BLaER1 (cell line): ENCODE data around the gene TSHR.

Source experiments
- H3K27ac ChIP-seq: shearing (Covaris generic); formaldehyde crosslinking; 2 replicates; pipeline ENCODE4 v1.8.1; 2022
- H3K27me3 ChIP-seq: shearing (Covaris generic); formaldehyde crosslinking; 2 replicates; pipeline ENCODE4 v1.8.1; 2022
- H3K36me3 ChIP-seq: shearing (Covaris generic); formaldehyde crosslinking; 2 replicates; pipeline ENCODE4 v1.8.1; 2022
- H3K4me1 ChIP-seq: shearing (Covaris generic); formaldehyde crosslinking; 2 replicates; pipeline ENCODE4 v1.8.1; 2022
- H3K4me2 ChIP-seq: shearing (Covaris generic); formaldehyde crosslinking; 2 replicates; pipeline ENCODE4 v1.8.1; 2022
- H3K4me3 ChIP-seq: shearing (Covaris generic); formaldehyde crosslinking; 2 replicates; pipeline ENCODE4 v1.8.1; 2022
- H3K9ac ChIP-seq: shearing (Covaris generic); formaldehyde crosslinking; 2 replicates; pipeline ENCODE4 v1.8.1; 2022
- H3K9me3 ChIP-seq: shearing (Covaris generic); formaldehyde crosslinking; 2 replicates; pipeline ENCODE4 v1.8.1; 2022
- H4K20me1 ChIP-seq: shearing (Covaris generic); formaldehyde crosslinking; 2 replicates; pipeline ENCODE4 v1.8.1; 2022
- Cebpa-rat ChIP-seq: shearing (Covaris generic); IDR thresholded peaks from 2 replicates; pipeline ENCODE4 v1.8.1; 2022

Gene TSHR

DNA sequence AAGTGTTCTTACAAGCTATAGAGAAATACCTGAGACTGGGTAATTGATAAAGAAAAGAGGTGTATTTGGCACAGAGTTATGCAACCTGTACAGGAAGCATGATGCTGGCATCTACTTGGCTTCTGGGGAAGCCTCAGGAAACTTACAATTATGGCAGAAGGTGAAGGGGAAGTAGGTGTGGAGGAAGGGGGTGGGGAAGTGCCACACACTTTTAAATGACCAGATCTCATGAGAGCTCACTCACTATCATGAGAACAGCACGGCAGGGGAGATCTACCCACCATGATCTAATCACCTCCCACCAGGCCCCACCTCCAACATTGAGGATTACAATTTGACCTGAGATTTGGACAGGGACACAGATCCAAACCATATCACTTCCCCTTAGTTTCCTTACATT is 32.8 kb downstream of the TSHR start:
- no peaks in the 10 kb centered on the region for H3K9me3 ChIP-seq
- no peak overlapping the region for H3K27ac ChIP-seq
- no peak overlapping the region for H3K9ac ChIP-seq
- H3K27me3 ChIP-seq = no peaks in the 10 kb centered on the region
- no peaks in the 10 kb centered on the region for H3K36me3 ChIP-seq
- H3K4me1 ChIP-seq = peaks cover 39% of the 10 kb centered on the region
- no peak overlapping the region for H3K4me3 ChIP-seq
- TF ChIP-seq Cebpa-rat = no peak
- H3K4me2 ChIP-seq = peak overlapping the region; percentile 49
- H4K20me1 ChIP-seq = no peaks in the 10 kb centered on the region

DNA sequence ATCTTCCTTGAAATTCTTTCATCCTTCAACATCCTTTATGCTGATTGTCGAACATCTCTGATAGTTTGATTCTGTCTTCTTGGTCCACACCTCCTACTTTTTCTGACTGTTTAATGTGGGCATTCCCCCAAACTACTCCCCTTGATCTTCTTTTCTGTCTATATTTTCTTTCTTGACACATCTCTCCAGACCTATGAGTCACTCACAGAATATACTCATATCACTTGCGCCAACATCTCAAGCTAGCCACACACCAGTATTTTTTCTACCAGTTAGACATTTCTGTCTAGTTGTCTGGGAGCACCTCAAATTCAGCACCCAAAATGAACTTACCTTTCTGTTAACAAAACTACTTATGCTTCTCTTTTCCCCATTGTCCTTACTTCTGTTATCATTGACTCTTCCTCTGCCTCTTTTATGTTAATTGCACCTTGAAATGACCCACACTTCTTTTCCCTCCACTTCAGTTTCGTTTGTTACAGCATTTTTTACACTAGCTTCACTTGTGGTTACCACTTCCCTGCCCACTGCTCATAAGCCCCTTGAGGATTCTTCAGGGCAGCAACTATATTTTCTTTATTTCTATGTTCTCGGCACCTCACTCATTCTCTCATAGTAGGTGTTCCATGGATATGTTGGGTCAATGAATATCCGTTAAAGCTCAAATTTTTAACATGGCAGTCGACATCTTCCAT is 33.5 kb downstream of the TSHR start:
- Histone ChIP-seq H3K4me2 (peak overlapping the region; percentile 49), H3K4me1 (peaks cover 39% of the 10 kb centered on the region)
- TF ChIP-seq Cebpa-rat = no peak

DNA sequence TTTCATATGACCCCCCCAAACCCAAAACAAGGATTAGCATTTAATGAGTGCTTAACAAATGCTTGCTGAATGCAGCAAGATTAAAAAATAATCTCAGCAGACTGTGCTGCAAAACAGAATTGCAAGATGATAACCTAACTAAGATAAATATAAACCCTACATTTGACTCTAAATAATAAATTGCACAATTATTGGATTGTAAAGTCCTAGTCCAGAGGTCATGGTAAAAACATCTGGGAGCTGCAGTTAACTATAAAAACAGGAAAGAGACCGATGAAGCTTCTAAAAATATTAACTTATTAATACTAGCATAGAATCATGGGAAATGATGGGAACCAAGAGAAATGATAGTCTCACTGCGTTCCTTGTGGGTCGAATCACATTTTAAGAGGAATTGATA is 37.2 kb downstream of the TSHR start:
- Histone ChIP-seq H3K36me3 (no peaks in the 10 kb centered on the region), H3K27me3 (no peaks in the 10 kb centered on the region), H3K27ac (no peak overlapping the region), H3K9me3 (no peaks in the 10 kb centered on the region), H4K20me1 (no peaks in the 10 kb centered on the region), H3K9ac (no peak overlapping the region), H3K4me1 (peaks cover 21% of the 10 kb centered on the region), H3K4me2 (no peak overlapping the region), H3K4me3 (no peak overlapping the region)
- TF ChIP-seq Cebpa-rat = no peak

More for the DNA sequence above, 33.5 kb downstream of the TSHR start:
- Histone ChIP-seq H4K20me1 (no peaks in the 10 kb centered on the region), H3K27ac (no peak overlapping the region), H3K27me3 (no peaks in the 10 kb centered on the region), H3K9me3 (no peaks in the 10 kb centered on the region), H3K4me3 (no peak overlapping the region), H3K9ac (no peak overlapping the region), H3K36me3 (no peaks in the 10 kb centered on the region)

DNA sequence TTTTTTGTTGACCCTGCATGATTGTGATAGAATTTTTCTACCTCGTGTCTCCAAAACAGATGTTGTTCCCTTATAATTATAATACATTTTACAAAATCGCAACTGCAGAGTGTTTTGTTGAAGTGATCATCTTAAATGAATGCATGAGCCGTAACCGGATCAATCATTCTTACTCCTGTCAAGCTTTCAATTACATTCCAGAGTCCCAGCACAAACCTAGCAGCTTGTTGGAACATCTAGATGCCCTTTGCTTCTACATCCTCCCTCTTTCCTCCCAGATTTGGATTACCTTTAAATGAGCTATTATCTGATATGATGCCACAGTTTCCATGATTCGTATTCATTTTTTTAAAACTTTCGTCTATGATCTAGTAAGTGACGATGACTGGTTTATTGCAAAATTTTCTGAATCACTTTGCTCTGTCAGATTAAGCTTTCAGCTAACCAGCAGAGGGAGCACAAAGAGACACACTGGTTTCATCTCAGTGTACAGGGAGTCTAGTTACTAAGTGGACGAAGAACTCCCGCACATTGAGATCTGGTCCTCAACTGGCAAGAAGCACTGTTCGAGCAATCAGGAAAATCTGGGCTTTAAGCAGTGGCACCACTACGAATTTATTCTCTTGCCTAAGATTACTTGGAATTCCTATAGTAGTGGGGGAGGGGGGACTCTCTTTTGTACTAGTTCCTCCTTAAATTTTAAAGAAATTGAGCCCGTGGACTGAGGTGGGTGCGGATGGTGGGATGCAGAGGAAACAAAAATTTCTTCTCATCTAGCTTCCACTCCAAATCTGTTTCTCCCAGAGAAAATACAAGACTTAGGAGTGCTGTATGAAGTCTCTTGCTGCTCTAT is 40.9 kb downstream of the TSHR start:
- H3K4me1 ChIP-seq = no peaks in the 10 kb centered on the region
- no peaks in the 10 kb centered on the region for H3K36me3 ChIP-seq
- no peak overlapping the region for H3K4me3 ChIP-seq
- TF ChIP-seq Cebpa-rat = no peak
- H3K27me3 ChIP-seq = no peaks in the 10 kb centered on the region
- H3K9ac ChIP-seq = no peak overlapping the region
- H3K4me2 ChIP-seq = no peak overlapping the region
- H3K9me3 ChIP-seq = no peaks in the 10 kb centered on the region
- H4K20me1 ChIP-seq = no peaks in the 10 kb centered on the region
- no peak overlapping the region for H3K27ac ChIP-seq

DNA sequence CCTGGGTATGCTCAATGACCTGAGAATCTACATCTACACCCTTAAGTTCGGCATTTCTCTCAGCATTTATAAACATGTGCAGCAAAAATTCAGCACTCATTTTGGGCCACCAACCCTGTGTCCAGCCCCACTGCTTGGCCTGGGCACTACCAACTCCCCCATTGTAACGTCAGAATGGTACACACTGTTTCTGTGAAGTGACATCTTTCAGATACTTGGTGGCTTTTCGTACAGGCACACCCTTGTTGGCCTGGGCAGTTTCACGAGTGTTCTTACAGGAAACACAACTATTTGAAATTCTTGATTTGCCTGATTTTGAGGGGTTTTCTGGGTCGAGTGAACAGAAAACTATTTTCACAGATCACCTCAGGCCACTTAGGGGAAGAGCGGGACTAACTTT is 46.0 kb downstream of the TSHR start:
- Histone ChIP-seq H3K27me3 (no peaks in the 10 kb centered on the region), H3K4me1 (no peaks in the 10 kb centered on the region), H3K4me2 (no peak overlapping the region)

DNA sequence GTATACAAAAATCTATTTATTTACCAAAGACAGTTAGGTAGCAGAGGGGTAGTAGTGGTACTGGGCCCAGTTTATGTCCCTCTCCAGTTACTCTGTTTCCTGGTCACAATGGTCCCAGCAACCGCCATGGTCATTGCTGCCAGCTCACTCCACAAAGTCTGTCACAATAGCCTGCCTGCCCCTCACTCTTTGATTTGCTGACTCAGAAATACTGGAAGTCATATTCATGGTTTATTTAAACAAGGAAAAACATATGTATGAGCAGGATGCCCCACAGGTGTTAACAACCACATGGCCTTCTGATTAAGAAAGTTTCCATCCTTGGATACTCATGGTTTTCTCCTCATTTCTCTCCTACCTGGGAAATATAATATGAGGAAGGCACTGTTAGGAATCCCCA is 49.2 kb downstream of the TSHR start:
- Histone ChIP-seq H3K4me3 (no peak overlapping the region), H3K9ac (no peak overlapping the region), H3K4me2 (no peak overlapping the region), H3K9me3 (no peaks in the 10 kb centered on the region), H3K36me3 (no peaks in the 10 kb centered on the region), H3K4me1 (no peaks in the 10 kb centered on the region), H3K27me3 (no peaks in the 10 kb centered on the region), H4K20me1 (no peaks in the 10 kb centered on the region), H3K27ac (no peak overlapping the region)
- TF ChIP-seq Cebpa-rat = no peak

More for the DNA sequence above, 46.0 kb downstream of the TSHR start:
- H3K9me3 ChIP-seq = no peaks in the 10 kb centered on the region
- no peak for TF ChIP-seq Cebpa-rat
- no peaks in the 10 kb centered on the region for H4K20me1 ChIP-seq
- no peak overlapping the region for H3K4me3 ChIP-seq
- H3K27ac ChIP-seq = no peak overlapping the region
- no peaks in the 10 kb centered on the region for H3K36me3 ChIP-seq
- no peak overlapping the region for H3K9ac ChIP-seq

DNA sequence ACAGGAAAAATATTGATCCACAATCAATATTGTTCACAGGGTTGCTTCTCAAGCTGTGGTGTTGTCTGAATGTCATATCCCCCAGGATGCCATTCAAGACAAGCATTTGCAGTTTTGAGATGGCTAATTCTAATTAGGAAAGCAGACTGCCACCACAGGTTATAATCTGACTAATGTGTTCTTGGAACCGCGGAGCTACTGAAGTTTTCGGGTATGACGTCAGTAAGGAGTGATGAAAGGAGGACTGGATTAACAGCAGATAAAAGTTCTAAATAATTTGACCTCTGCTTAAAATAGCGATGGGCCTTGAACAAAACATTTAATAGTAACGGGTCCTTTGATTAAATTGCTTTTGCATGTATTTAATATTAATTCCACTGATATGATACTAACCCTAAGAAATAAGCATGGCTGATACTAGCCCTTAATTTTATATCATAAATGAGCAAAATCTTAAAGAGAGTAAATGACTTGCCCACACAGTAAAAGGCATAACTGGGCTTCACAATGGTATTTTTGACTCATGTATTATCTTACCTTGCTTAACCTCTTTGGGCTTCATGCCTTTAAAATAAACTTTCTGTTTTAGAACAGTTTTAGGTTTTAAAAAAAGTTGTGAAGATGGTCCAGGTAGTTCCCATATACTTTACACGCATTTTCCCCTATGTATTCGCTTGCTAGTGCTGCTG is 50.3 kb downstream of the TSHR start:
- H3K4me2 ChIP-seq = no peak overlapping the region
- no peak overlapping the region for H3K4me3 ChIP-seq
- no peaks in the 10 kb centered on the region for H3K9me3 ChIP-seq
- H3K27ac ChIP-seq = no peak overlapping the region
- H3K36me3 ChIP-seq = no peaks in the 10 kb centered on the region
- H3K27me3 ChIP-seq = no peaks in the 10 kb centered on the region
- no peaks in the 10 kb centered on the region for H3K4me1 ChIP-seq
- no peak for TF ChIP-seq Cebpa-rat
- no peaks in the 10 kb centered on the region for H4K20me1 ChIP-seq
- H3K9ac ChIP-seq = no peak overlapping the region

DNA sequence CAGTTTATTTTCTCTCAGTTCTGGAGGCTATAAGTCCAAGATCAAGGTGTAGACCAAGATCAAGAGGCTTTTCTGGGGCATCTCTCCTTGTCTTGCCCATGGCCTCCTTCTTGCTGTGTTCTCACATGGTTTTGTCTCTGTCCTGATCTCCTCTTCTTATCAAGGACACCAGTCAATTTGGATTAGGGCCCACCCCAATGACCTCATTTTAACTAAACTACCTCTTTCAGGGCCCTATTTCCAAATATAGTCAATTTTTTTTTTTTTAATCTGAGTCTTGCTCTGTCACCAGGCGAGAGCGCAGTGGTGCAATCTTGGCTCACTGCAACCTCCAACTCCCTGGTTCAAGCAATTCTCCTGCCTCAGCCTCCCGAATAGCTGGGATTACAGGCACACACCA is 50.8 kb downstream of the TSHR start:
- H3K36me3 ChIP-seq = no peaks in the 10 kb centered on the region
- no peaks in the 10 kb centered on the region for H4K20me1 ChIP-seq
- no peak overlapping the region for H3K4me2 ChIP-seq
- no peaks in the 10 kb centered on the region for H3K27me3 ChIP-seq
- H3K9me3 ChIP-seq = no peaks in the 10 kb centered on the region
- no peak for TF ChIP-seq Cebpa-rat
- H3K4me3 ChIP-seq = no peak overlapping the region
- no peaks in the 10 kb centered on the region for H3K4me1 ChIP-seq
- H3K27ac ChIP-seq = no peak overlapping the region
- H3K9ac ChIP-seq = no peak overlapping the region

DNA sequence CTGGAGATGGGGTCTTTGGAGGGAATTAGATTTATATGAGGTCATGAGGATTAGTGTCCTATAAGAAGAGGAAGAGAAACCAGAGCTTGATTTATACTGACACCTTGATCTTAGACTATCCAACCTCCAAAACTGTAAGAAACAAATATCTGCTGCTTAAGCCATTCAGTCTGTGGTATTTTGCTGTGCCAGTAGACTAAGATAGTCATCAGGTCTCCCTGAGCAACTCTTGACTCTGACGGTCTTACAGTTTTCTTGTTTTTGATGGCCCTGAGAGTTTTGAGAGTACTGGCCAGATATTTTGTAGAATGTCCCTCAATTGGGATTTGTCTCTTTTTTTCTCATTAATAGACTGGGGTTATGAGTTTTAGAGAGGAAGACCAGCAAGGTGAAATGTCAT is 51.7 kb downstream of the TSHR start:
- H4K20me1 ChIP-seq = no peaks in the 10 kb centered on the region
- no peak overlapping the region for H3K4me2 ChIP-seq
- no peaks in the 10 kb centered on the region for H3K4me1 ChIP-seq
- H3K36me3 ChIP-seq = no peaks in the 10 kb centered on the region
- no peak overlapping the region for H3K4me3 ChIP-seq
- no peaks in the 10 kb centered on the region for H3K9me3 ChIP-seq
- no peak for TF ChIP-seq Cebpa-rat
- no peak overlapping the region for H3K27ac ChIP-seq
- no peaks in the 10 kb centered on the region for H3K27me3 ChIP-seq
- H3K9ac ChIP-seq = no peak overlapping the region

DNA sequence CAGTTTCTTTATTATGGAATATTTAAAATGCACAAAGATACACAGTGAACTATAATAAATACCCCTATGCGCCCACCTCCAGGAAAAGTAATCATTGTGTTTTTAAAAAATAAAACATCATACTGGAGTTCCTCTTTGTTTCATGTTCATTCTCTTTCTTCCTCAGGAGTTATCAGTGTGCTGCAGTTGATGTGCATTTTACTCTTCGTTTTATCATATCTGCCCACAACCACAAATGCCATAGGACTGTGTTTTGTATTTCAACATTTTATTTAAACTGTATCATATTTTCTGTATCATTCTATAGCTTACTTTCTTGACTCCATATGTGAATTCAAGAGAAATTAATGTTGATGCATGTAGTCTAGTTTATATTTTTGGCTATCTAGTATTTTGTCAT is 53.9 kb downstream of the TSHR start:
- Histone ChIP-seq H3K36me3 (no peaks in the 10 kb centered on the region), H3K4me1 (no peaks in the 10 kb centered on the region), H3K9me3 (peaks cover 9% of the 10 kb centered on the region), H3K4me3 (no peak overlapping the region), H3K9ac (no peak overlapping the region), H3K27me3 (no peaks in the 10 kb centered on the region), H4K20me1 (no peaks in the 10 kb centered on the region), H3K27ac (no peak overlapping the region), H3K4me2 (no peak overlapping the region)
- no peak for TF ChIP-seq Cebpa-rat
